Stimulated activated CD8-positive, alpha-beta memory T cell treated with anti-CD3 and anti-CD28 coated beads, Interleukin-7, amount 100 ng/mL, for 48 hours (primary cell): ENCODE measurements around the gene UGDH.
"Not testable (repeated sequence)": the region's sequence is repeated elsewhere in the genome, so short reads cannot be mapped to it uniquely, and the experiment has no call there.

Experiments
- DNase-seq, 2 donors: peaks; one replicate each; pipeline ENCODE4 v3.0.0-alpha.2; 2020; ENCODE audit warnings: low read depth in 1 of 2; ENCODE audit errors: extremely low read depth in 1 of 2

Gene UGDH

GRCh38 chr4:39527296-39528060 lies at the start of gene UGDH:
TSS of gene UGDH (minus strand) at chr4:39527439. CDS start at chr4:39521512, 5,927 bp downstream.
- peak; percentile 82 to 85 for DNase-seq

DNA sequence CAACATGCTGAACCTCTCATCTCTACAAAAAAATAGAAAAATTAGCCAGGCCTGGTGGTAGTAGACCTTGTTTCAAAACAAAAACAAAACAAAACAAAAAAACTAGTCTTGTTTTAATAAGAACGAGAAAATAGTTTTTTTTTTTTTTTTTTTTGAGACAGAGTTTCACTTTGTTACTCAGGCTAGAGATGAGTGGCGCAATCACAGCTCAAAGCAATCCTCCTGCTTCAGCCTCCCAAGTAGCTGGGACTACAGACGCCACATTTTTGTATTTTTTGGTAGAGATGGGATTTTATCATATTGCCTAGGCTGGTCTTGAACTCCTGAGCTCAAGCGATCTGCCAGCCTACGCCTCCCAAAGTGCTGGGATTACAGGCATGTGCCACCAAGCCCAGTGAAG lies 47.7 kb upstream of the UGDH start:
- DNase-seq = no peak

DNA sequence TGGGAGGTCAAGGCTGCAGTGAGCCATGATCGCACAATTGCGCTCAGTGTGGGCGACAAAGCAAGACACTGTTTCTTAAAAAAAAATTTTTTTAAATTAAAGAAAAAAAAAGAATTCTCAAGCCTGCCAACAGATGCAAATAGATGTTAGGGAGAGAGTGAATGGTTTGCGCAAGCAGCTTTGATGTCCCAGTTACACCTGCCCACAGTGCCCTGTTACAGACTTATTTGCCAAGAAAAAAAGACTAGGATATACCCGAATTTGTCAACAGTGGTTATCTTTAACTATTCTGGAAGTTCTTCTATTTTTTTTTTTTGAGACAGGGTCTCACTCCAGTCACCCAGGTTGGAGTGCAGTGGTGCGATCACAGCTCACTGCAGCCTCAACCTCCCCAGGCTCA lies 44.3 kb upstream of the UGDH start:
- no peak for DNase-seq

GRCh38 chr4:39571054-39571453 lies 43.8 kb upstream of the UGDH start:
- no peak for DNase-seq

DNA sequence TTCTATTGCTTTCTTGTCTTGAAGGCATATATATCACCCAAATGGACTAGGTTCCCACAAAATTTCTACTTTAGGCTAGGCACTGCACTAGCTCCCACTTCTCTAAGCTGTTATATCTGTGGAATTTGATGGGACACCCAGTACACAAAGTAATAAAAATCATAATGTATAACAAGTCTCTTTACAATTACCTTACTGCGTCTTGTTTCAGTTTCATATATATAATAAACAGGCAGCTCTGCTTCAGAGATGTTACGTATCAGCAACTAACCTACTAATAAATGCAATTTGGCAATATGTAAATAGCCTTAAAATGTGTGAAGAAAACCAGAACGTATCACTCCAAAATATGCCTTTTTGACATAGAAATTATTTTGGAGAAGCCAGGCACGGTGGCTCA lies 42.0 kb upstream of the UGDH start:
- DNase-seq = no peak

DNA sequence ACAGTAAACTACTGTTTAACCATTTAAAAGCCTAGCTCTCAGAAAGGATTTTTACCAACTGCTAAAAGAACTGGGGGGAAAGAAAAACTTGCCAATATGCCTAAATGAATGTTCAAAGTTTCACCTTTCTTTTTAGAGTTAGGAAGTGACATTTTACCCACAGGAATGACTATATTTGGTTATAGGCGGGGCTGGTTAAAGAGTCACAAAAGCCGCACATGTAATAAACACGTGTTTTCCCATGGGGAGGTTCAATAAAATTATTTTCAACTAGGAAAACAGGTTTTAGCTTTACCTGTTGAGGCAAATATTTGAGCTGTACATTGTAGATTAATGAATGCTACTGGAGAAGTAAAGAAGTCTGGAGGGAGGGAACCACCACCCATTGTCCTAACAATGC lies 41.6 kb upstream of the UGDH start:
- no peak for DNase-seq

GRCh38 chr4:39565878-39566600 lies 38.8 kb upstream of the UGDH start:
- DNase-seq = no peak

DNA sequence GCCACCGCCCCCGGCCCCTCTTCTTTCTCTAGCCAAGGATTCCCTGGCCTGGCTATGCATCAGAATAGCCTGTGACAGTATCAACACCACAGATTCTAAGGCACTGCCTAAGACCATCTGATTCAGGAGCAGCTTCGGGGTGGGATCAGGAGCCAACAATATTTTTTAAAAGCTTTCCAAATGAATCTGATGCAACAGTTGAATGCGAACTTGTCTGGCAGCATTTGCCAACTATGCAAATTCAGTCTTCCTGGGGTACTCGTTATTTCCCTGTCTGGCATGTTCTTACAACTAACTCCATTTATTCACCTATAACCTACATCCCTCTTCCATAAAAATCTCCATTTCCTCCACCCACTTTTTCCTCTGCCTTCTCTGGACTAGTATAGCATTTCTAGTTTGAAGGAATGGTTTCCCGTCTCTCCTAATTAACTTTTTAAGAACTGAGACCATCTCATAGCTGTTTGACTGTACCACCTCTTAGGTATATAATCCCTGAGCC lies 36.2 kb upstream of the UGDH start:
- no peak for DNase-seq

DNA sequence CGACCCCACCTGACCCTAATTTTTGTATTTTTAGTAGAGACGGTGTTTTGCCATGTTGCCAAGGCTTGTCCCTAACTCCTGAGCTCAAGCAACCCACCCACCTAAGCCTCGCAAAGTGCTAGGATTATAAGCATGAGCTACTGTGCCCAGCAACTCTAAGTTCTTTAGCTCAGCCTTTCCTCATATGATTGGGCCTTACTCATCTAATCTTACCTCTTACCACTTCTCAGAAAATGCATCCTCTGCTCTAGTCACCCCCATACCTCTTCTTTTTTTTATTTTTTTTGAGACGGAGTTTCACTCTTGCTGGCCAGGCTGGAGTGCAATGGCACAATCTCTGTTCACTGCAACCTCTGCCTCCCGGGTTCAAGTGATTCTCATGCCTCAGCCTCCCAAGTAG lies 35.6 kb upstream of the UGDH start:
- DNase-seq = no peak

- no peak for DNase-seq
These were observed 32.4 kb upstream of the UGDH start for GRCh38 chr4:39559626-39560025.

DNA sequence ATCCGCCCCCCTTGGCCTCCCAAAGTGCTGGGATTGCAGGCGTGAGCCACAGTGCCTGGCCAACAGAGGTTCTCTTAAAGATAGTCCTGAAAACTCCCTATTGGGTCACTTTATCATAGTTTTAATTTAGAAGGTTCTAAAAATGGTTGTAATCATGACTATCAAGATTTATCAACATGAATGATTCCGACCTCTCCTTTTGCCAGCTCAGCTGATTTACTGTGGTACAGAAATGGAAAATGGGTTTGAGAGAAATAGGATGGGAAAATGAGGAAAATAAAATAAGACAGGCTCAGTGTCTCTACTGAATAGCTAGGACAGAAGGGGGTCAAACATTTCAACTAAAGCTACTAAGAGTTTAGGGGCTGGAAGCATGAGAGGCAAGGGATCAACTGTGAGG lies 28.2 kb upstream of the UGDH start:
- no peak for DNase-seq

DNA sequence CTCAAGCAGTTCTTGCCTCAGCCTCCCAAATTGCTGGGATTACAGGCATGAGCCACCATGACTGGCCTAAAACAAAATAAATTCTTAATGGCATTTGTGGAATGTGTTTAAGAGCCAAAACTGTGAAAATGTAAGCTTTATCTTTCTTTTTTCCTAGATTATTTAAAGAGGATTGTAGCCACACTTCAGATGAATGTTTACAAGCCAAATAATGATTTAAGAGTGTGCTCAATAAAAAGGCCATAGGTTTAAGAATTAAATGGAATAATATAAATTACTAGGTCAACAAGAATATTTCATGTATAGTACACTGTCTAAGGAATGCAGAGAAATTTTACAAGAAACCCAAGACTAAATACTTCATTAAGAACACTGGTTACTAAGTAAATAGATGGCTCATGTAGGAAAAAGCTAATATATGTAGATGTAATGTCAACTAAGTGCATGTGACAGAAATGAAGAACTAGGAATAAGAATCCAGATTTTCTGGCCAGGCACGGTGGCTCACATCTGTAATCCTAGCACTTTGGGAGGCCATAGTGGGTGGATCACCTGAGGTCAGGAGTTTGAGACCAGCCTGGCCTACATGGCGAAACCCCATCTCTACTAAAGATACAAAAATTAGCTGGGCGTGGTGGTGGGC lies 21.3 kb upstream of the UGDH start:
- DNase-seq = no peak

DNA sequence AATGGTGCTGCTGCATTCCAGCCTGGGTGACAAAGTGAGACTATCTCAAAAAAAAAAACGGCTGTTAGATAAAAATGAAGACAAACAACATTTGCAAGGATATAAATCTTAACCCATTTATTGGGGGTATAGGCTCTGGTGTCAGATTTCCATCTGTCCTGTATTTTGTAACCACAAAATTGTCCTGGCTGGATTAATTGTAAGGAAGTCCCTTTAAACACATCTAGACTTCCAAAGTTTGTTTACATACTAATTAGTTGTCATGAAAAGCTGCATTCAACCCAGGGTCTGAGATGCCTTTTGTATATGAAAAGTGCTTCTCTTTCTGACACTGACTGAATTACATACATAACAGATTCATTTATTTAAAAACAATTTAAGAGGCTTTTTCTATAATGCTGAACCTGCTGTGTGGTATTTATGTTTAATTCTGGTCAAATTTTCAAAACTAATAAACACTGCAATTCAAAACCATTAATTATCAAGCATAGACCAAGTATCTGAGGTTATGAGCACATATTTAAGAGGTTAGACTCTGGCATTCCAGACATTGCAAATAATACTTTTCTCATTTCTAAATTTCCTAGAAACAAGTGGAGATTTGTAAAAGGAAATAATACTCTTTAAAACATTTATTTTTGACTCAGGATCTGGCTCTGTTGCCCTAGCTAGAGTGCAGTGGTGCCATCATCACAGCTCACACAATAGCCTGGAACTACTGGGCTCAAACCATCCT lies 17.5 kb upstream of the UGDH start:
- no peak for DNase-seq

- not testable (repeated sequence) for DNase-seq
These were observed 16.8 kb upstream of the UGDH start for GRCh38 chr4:39544080-39544479.

DNA sequence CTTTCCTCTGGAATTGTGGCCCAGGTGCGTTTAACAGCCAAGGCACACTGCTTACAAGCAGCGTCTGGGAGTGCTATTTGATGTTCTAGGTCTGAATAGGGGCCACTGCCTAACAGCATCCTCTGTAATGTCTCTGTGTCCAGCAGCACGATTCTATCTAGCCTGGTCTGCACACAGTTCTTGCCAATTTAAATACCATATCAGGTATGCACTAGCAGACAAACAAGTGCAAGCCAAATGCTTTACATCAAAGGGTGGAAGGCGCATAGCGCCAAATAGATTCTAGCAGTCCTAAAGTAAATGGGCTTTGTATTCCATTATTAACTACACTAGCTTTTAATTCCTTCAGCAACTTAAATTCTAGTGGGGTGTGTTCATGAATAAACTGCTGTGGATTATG lies 15.8 kb upstream of the UGDH start:
- no peak for DNase-seq

- no peak for DNase-seq
These were observed 15.4 kb upstream of the UGDH start for GRCh38 chr4:39542611-39543012.

DNA sequence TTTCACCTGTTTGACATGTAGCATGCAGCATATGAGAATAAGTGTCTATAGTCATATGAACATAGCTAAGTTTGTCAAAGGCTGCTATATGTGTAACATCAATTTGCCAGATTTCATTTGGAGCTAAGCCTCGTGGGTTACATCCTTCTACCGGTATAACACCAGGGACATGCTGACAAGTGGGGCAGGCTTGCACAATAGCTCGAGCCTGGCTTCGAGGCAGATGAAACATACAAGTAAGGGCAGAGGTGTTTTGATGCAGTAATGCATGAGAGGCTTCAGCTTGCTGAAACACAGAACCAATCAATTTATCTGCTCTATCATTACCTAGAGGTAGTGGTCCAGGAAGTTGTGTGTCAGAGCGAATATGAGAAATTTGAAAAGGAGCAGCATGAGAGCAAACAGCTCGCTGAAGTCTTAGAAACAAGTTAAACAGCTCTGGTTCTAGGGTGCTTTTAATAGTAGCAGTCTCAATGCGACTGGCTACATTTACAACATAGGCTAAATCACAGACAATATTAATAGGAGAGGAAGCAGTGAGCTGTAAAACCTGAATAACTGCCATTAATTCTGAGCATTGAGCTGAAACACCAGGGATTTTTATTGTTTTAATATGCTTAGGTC lies 14.9 kb upstream of the UGDH start:
- DNase-seq = no peak

DNA sequence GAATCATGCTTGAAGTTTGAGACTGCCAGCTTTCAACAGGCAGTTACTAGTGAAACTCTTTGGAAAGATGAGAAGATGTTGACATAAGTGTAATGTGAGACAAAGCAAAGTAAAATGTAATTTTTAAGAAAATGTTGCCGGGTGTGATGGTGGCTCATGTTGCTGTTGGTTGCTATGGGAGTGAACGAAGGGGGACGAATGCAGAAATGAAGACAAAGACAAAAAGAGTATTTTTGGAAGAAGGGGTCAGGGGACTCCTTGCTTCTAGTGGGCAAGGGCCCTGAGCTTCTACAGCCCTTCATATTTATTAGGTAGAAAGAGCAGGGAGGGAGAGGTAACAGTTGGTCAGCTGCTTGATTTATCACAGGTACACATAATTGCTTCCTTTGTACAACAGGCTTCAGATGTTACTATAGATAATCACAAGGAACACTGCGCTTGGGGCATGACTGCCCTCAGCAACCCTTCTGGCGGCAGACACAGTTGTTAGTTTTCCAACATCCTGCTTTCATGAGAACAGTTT lies 11.9 kb upstream of the UGDH start:
- DNase-seq = no peak

DNA sequence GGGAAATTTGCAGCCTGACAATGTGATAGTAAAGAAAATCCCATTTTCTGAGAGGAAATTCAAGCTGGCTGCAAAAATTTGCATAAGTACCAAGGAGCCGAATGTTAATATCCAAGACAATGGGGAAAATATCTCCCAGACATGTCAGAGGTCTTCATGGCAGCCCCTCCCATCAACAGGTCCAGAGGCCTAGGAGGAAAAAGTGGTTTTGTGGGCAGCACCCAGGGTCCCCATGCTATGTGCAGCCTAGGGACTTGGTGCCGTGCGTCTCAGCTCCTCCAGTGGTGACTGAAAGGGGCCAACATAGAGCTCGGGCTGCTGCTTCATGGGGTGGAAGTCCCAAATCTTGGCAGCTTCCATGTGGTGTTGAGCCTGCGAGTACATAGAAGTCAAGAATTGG lies 6.3 kb upstream of the UGDH start:
- DNase-seq = no peak

DNA sequence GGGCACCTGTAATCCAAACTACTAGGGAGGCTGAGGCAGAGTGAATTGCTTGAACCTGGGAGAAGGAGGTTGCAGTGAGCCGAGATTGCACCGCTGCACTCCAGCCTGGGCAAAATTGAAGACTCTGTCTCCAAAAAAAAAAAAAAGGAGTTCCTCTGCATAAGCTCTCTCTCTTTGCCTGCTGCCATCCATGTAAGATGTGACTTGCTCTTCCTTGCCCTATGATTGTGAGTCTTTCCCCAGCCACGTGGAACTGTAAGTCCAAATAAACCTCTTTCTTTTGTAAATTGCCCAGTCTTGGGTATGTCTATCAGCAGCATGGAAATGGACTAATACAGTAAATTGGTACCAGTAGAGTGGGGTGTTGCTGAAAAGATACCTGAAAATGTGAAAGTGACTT lies 5.0 kb upstream of the UGDH start:
- not testable (repeated sequence) for DNase-seq
